PC-3 (cell line): Measurements from ENCODE around the gene ZFC3H1.

ENCODE experiments used
- EZH2 ChIP-seq: fragments of 300-600 bp; sonication (generic); IDR thresholded peaks from one replicate; pipeline ENCODE4 v1.6.1; 2017; ENCODE audit warnings: antibody characterized with exemption, mild to moderate bottlenecking, low read length; ENCODE audit not compliant: unreplicated experiment
- TF ChIP-seq, protein P1 (sequence below): fragments of 300-600 bp; sonication (generic); conservative IDR thresholded peaks from 2 replicates; pipeline ENCODE4 v1.5.1; 2017; ENCODE audit warnings: antibody characterized with exemption, low read depth, mild to moderate bottlenecking, low read length

DNA sequence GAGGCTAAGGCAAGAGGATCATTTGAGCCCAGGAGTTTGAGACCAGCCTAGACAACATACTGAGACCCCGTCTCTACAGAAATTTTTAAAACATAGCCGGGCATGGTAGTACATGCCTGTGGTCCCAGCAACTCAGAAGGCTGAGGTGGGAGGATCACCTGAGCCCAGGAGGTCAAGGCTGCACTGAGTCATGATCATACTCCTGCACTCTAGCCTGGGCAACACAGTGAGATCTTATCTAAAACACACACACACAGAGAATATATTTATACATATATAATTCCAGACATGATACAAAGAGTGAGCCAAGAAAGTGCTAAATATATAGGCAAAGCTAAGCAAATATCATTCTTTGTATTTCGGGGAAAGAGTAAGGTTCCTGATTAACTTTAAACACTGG is 9.4 kb downstream of the ZFC3H1 start:
- TF ChIP-seq, protein P1, sequence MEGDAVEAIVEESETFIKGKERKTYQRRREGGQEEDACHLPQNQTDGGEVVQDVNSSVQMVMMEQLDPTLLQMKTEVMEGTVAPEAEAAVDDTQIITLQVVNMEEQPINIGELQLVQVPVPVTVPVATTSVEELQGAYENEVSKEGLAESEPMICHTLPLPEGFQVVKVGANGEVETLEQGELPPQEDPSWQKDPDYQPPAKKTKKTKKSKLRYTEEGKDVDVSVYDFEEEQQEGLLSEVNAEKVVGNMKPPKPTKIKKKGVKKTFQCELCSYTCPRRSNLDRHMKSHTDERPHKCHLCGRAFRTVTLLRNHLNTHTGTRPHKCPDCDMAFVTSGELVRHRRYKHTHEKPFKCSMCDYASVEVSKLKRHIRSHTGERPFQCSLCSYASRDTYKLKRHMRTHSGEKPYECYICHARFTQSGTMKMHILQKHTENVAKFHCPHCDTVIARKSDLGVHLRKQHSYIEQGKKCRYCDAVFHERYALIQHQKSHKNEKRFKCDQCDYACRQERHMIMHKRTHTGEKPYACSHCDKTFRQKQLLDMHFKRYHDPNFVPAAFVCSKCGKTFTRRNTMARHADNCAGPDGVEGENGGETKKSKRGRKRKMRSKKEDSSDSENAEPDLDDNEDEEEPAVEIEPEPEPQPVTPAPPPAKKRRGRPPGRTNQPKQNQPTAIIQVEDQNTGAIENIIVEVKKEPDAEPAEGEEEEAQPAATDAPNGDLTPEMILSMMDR = no peak
- TF ChIP-seq EZH2 = no peak
